Measurements from ENCODE around the gene ST8SIA6.
"Not testable (repeated sequence)": the region's sequence is repeated elsewhere in the genome, so short reads cannot be mapped to it uniquely, and the experiment has no call there.

The ST8SIA6 gene

GRCh38 chr10:17454161-17455014, at the start of gene ST8SIA6:
ST8SIA6 (minus strand) TSS chr10:17454595; CDS start chr10:17454255, 340 bp downstream.
- DNase-seq, result peak in 3 of 56 donors; percentile 7 to 19 (median 7)

GRCh38 chr10:17503795-17504194, 49.4 kb upstream of the ST8SIA6 start:
- no peak for DNase-seq

DNA sequence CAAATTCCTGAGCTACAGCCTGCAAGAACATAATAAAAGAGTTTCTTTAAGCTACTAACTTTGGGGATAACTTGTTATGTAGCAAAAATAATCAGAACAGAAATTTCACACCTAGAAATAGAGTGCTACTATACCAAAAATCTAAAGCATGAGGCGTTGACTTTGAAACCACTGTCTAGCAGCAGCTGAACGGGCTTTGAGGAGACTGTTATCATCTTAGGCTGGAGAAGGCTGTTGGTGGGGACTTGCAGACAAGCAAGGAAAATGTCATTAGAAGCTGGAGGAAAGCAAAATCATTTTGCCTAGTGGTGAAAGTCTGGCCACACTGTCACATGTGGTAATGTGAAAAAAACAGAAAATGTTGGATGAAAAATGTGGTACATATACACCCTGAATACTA, 48.4 kb upstream of the ST8SIA6 start:
- DNase-seq, result no peak

DNA sequence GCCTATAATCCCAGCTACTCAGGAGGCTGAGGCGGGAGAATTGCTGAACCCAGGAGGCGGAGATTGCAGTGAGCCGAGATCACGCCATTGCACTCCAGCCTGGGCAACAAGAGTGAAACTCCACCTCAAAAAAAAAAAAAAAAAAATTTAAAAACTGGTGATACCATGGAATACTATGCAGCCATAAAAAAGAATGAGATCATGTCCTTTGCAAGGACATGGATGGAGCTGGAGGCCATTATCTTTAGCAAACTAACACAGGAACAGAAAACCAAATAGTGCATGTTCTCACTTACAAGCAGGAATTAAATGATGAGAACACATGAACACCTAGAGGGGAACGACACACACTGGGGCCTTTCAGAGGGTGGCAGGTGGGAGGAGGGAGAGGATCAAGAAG, 44.6 kb upstream of the ST8SIA6 start:
- not testable (repeated sequence) for DNase-seq

DNA sequence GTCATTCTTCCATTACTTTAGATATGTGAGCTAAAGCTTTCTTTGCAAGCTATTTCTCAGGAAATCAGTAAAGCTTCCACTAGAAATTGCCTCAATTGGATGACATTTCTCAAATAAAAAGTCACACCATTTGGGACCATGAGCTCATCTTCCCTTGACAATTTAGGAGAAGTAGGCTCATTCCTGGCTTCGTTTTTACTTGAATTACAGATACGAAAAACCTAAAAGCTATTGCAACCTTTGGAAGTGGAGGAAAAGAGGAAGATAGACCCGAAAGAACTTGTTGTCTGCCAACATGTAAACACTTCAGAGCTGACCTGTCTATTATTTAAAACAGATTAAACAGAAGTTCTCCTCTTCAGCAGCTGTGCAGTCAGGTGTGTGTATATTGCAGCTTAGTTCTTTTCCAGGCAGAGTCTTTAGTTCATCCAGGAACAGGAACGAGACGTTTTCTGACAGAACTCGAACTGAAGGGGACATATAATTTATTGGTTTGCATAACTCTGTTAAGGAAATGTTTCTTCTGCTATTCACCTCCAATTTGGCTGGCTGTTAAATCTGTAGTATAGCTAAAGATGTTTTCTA, 43.1 kb upstream of the ST8SIA6 start:
- no peak for DNase-seq

DNA sequence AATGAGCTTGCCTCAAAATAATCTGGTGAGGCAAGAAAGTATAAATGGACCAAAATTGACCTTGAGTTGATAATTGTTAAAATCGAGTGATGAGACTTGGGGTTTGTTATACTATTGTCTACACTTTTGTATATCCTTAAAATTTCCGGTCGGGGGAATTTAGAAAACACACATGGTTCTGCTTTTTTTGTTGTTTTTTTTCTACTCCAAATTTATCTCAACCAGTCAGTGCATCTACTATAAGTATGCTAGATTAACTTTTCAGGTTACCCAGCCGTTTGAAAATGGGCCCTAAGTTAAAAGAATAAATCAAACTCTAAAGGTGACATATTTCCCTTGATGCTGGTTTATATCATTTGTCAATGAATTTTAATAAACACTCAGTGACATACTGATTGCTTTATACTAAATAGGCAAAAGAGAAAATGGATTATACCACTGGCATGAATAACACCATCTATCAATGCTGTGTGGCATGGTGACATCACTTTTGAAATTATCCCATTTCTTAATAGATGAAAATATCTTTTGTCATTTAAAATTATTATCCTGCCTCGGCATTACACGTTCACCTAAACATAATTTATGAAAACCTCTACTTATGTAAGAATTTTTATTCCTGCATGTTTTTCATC, 40.3 kb upstream of the ST8SIA6 start:
- DNase-seq, result no peak

GRCh38 chr10:17488848-17489247, 34.5 kb upstream of the ST8SIA6 start:
- no peak for DNase-seq

DNA sequence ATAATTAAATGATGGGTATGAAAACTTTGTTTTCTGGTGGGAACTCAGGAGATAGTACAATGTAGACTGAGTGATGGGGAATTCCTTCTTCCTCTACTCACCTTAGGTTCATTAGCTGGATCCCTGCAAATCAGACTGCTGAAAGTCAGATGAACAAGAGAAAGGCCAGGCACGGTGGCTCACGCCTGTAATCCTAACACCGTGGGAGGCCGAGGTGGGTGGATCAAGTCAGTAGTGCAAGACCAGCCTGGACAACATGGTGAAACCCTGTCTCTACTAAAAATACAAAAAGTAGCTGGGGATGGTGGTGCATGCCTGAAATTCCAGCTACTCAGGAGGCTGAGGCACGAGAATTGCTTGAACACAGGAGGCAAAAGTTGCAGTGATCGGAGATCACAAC, 28.7 kb upstream of the ST8SIA6 start:
- DNase-seq, result no peak

DNA sequence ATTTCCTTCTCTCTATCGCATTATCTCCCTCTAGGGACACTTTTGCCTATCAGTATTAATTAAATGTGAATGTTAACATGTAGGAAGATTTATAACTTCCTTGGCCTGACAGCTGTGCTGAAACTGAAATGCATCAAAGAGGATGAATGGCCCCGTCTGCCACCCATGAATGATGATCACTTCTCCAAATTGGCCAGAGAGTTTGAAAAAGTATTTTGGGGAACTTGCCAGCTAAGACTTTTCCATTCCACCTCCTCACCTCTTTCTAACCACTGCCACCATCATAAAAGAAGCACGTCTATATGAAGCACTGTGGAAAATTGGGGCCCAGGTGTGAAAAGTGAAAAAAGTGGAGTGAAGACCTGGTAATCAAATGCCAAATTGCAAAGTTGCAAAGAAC, 25.4 kb upstream of the ST8SIA6 start:
- DNase-seq, result no peak

DNA sequence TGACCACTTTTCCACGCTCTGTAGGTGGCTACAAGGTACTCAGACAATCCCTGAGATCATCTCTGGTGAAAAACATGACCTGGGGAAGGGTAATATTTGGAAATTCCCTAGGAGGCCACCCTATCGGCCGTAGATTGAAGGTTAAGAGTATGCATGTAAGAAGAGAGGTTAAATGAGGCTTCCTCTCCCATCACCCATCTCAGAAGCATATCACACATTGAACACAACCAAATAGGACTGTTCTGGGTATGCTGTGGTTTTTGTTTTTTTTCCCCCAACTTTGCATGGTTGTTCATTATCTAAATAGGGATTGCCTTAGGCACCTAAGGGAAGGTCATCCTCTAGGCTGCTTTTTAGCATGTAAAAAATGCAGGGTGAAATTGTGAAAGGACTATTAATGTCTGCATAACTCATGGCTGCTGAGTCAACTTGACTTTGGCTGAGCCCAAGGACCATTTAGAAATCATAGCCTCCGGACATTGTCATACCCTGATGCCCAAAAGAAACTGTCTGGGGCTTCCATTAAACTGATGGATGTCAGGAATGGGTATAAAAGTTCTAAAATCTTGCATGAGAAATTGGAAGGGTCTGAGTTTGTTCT, 24.7 kb upstream of the ST8SIA6 start:
- DNase-seq, result no peak

DNA sequence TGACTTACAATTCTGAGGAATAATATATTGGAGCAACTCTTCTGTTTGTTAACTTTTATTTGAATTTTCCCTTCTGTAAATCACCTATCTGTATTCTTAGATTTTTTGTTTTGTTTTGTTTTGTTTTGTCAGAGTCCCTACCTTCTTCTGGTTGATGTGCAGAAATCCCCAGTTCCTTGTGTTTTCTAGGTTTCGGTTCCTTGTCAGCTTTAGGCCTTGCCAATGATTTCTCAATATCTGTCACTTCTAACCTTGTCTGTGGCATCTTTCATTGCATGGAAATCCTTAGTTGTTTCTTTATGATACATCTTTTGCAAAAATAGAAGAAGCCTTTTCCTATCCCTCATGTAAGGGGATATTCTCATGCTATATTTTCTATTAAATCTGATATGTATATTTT, 21.7 kb upstream of the ST8SIA6 start:
- no peak for DNase-seq

GRCh38 chr10:17475661-17476060, 21.3 kb upstream of the ST8SIA6 start:
- DNase-seq, result no peak

DNA sequence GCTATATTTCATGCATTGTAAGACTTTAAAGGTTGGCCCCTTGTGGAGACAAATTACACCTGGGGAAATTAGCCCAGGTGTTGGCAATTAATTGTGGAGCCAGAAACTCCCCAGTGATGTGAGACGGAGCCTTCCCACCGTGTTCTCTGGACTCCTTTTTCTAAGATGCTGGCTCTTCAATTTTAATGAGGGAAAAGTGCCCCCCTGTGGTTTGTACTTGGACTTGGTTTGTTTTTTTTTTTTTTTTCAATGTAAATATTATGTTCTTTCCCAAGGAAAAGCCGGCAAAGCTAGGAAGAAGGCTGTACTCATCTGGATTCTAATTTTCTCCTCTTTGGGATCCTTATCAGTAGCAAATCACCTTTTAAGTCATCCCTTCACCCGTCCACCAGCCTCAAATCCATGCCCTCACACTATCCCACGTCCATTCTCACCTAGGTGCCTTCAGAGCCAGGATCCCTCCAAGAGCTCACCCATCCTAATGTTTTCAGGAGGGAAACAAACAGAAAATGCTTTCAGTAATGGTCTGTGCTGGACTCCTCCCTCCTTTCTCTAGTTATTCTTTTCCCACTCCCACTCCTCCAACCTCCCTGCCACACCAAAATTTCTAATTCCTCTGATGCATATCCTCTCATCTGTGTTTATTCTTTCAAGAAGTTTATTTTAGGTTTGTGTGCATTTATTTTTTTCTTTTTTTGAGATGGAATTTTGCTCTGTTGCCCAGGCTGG, 20.4 kb upstream of the ST8SIA6 start:
- no peak for DNase-seq

- no peak for DNase-seq
Measured at GRCh38 chr10:17473228-17473950, 19.0 kb upstream of the ST8SIA6 start.

GRCh38 chr10:17472481-17473227, 18.3 kb upstream of the ST8SIA6 start:
- DNase-seq, result no peak

- DNase-seq, result no peak
Measured at GRCh38 chr10:17470246-17470645, 15.9 kb upstream of the ST8SIA6 start.

GRCh38 chr10:17465328-17466125, 11.1 kb upstream of the ST8SIA6 start:
- no peak for DNase-seq

DNA sequence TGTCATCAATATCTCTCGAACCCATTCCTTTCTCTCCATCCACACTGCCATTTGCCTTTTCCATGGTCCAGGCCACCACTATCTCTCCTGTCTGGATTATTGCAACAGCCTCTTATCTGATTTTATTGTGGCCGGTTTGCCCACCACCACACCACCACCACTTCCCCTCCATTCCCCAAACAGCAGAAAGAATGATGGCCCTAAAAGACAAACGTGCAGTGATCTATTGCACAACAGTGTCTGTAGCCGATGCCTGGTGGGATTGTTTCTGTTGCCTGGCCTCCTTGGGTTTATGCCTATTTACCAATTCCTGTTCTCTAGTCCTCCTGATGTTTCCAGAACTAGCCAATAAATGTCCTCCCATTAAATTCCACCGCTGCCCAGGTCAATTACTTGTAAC, 10.2 kb upstream of the ST8SIA6 start:
- no peak for DNase-seq

- DNase-seq, result no peak
Measured at GRCh38 chr10:17460756-17461155, 6.4 kb upstream of the ST8SIA6 start.
